Activated T-helper 9 cell treated with anti-CD3 and anti-CD28 coated beads, Interleukin-2, amount 50 U/mL, for 16 hours (primary cell): ENCODE results near the gene HS3ST3A1.

Source experiments
- DNase-seq: peaks from one replicate; pipeline ENCODE4 v3.0.0-alpha.2; 2020; ENCODE audit warnings: low read depth

The HS3ST3A1 gene

GRCh38 chr17:13598353-13599167, 3.2 kb downstream of the HS3ST3A1 start:
- no peak for DNase-seq

GRCh38 chr17:13597723-13598347, 3.9 kb downstream of the HS3ST3A1 start:
- DNase-seq: no peak

- DNase-seq: no peak
Observed at GRCh38 chr17:13596241-13596923, 5.3 kb downstream of the HS3ST3A1 start.

- no peak for DNase-seq
Observed at GRCh38 chr17:13595599-13595899, 6.2 kb downstream of the HS3ST3A1 start.

GRCh38 chr17:13594762-13595598, 6.7 kb downstream of the HS3ST3A1 start:
- DNase-seq: peak; percentile 72

- no peak for DNase-seq
Observed at GRCh38 chr17:13594310-13594709, 7.4 kb downstream of the HS3ST3A1 start.

GRCh38 chr17:13593757-13594156, 8.0 kb downstream of the HS3ST3A1 start:
- DNase-seq: no peak

- DNase-seq: no peak
Observed at GRCh38 chr17:13593021-13593751, 8.5 kb downstream of the HS3ST3A1 start.

- no peak for DNase-seq
Observed at GRCh38 chr17:13592427-13592826, 9.3 kb downstream of the HS3ST3A1 start.

GRCh38 chr17:13590441-13590840, 11.3 kb downstream of the HS3ST3A1 start:
- no peak for DNase-seq

- no peak for DNase-seq
Observed at GRCh38 chr17:13589658-13590057, 12.1 kb downstream of the HS3ST3A1 start.

- DNase-seq: no peak
Observed at GRCh38 chr17:13587487-13588338, 14.0 kb downstream of the HS3ST3A1 start.

GRCh38 chr17:13584701-13585080, 17.0 kb downstream of the HS3ST3A1 start:
- DNase-seq: no peak

- no peak for DNase-seq
Observed at GRCh38 chr17:13583996-13584700, 17.6 kb downstream of the HS3ST3A1 start.

GRCh38 chr17:13582776-13583547, 18.8 kb downstream of the HS3ST3A1 start:
- DNase-seq: no peak

GRCh38 chr17:13581925-13582324, 19.8 kb downstream of the HS3ST3A1 start:
- DNase-seq: no peak

GRCh38 chr17:13580790-13581189, 20.9 kb downstream of the HS3ST3A1 start:
- no peak for DNase-seq

- DNase-seq: no peak
Observed at GRCh38 chr17:13576661-13577526, 24.8 kb downstream of the HS3ST3A1 start.
